Activated CD4-positive, CD25-positive, alpha-beta regulatory T cell treated with anti-CD3 and anti-CD28 coated beads, Interleukin-2, amount 50 U/mL, for 16 hours (primary cell): ENCODE measurements around the gene EIF3B.
A peak's percentile ranks its signal among the peaks of the same experiment; 100 is the strongest.
"Not testable (repeated sequence)": the region's sequence is repeated elsewhere in the genome, so short reads cannot be mapped to it uniquely, and the experiment has no call there.

Source experiments
- DNase-seq: peaks from one replicate; pipeline ENCODE4 v3.0.0-alpha.2; 2020; ENCODE audit warnings: low read depth, low spot score

The EIF3B gene

DNA sequence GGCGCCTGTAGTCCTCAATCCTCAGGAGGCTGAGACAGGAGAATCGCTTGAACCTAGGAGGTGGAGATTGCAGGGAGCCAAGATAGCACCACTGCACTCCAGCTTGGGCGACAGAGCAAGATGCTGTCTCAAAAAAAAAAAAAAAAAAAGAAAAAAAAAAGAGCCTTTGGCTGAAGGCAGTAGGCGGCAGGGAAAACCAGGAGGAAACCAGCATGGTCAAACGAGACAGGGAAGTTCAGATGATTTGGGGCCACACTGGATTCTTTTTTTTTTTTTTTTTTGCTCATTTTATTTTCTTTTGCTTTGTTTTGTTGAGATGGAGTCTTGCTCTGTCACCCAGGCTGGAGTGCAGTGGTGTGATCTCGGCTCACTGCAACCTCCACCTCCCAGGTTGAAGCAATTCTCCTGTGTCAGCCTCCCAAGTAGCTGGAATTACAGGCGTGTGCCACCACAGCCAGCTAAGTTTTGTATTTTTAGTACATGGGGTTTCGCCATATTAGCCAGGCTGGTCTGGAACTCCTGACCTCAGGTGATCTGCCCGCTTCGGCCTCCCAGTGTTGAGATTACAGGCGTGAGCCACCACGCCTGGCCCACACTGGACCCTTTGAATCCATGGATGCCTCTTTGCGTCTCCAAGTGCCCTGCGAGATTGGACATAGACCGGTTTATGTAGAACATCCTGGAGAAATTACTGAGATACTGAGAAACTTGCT lies 7.1 kb upstream of the EIF3B start:
- DNase-seq, result not testable (repeated sequence)

DNA sequence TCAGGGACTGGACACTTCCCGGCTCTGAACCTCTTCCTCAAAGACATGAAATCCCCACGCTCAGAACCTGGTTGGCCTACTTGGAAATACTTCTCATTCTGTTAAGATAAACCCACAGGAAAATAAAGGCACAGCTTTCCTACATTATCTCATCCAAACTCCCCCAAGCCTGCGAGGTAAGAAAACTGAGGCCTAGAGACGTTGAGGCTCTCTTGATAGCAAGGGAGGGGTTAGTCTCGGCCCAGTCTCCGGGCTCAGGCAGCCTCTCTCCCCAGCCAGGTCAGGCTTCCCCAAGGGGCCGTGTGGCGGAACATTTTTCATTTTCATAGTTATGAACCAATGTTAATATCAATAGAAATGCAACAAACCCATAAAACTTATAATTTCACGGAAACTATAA lies 4.6 kb upstream of the EIF3B start:
- DNase-seq, result no peak

DNA sequence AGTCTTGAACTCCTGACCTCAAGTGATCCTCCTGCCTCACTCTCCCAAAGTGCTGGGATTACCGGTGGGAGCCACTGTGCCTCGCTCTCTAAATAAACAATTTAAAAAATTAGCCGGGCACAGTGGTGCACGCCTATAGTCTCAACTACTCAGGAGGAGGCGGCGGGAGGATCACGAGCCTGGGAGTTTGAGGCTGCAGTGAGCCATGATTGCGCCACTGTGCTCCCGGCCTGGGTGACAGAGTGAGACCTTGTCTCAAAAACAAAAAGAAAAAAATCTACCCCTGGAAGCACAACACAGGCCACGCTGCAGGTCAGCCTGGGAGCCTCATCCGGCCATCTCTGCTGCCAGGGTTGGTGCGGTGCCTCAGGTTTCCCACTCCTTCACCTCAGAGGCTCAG lies 3.8 kb upstream of the EIF3B start:
- no peak for DNase-seq

DNA sequence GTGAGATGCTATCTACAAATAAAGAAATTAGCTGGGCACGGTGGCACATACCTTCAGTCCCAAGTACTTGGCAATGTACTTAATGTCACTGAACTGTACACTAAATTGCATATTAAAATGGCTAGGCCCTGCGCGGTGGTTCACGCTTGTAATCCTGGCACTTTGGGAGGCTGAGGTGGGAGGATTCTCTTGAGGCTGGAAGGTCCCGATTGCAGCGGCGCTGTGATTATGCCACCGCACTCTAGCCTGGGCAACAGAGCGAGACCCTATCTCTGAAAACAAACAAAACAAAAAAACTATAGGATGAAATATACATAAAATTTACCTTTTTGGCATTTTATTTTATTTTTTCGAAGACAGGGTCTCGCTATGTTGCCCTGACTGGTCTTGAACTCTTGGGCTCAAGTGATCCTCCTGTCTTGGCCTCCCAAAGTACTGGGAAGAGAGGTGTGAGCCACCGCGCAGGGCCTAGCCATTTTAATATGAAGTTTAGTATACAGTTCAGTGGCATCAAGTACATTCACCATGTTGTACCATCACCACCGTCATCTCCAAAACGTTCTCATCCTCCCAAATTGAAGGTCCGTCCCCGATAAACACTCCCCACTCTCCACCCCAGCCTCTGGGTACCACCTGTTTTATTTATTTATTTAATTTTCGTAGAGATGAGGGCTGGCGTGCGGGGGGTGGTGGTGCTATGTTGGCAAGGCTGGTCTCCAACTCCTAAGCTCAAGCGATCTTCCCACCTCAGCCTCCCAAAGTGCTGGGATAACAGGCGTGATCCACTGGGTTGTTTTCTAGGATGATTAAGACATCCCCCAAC lies 1.3 kb upstream of the EIF3B start:
- DNase-seq, result no peak

DNA sequence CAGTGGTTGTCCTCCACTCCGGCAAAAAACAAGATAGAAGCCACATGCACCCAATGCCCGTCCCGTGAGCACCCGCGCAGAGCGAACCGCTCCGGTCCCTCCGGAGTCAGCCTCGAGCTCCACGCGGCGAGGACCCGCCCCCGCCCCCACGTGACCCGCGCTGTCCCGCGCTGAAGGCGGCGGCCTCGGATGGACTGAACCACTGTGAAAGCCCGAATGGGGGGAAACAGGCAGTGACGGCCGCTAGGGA lies 766 bp upstream of the EIF3B start:
- DNase-seq, result peak; percentile 83

DNA sequence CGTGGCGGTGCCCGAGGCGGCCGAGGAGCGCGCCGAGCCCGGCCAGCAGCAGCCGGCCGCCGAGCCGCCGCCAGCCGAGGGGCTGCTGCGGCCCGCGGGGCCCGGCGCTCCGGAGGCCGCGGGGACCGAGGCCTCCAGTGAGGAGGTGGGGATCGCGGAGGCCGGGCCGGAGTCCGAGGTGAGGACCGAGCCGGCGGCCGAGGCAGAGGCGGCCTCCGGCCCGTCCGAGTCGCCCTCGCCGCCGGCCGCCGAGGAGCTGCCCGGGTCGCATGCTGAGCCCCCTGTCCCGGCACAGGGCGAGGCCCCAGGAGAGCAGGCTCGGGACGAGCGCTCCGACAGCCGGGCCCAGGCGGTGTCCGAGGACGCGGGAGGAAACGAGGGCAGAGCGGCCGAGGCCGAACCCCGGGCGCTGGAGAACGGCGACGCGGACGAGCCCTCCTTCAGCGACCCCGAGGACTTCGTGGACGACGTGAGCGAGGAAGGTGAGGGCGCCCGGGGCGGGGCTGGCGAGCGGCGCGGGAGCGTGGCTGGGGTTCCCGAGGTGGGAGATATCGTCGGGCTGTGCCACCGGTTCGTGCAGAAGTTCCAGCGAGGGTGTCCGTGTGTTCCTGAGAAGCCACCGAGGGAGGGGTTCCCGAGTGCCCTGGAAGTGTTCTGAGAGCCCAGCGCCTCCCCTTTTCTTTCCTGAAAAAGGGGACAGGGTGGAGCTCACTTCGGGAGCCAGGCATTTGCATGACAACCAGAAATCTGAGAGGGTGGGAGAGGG lies 495 bp downstream of the EIF3B start:
- DNase-seq, result no peak

DNA sequence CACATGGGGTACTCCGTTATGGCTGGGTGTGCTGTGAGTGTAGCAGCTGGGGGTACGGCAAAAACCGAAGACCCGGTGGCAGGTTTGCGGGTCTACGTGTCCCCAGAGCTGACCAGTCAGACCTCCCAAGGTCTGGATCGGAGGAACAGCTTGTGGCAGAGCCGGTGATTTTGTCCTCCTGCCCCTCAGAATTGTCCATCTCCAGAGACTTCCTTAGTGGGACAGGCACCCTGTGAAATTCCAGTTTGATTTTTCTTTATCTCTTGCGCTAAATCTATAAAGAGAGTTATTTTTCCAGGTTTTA lies 1.0 kb downstream of the EIF3B start:
- DNase-seq, result no peak

DNA sequence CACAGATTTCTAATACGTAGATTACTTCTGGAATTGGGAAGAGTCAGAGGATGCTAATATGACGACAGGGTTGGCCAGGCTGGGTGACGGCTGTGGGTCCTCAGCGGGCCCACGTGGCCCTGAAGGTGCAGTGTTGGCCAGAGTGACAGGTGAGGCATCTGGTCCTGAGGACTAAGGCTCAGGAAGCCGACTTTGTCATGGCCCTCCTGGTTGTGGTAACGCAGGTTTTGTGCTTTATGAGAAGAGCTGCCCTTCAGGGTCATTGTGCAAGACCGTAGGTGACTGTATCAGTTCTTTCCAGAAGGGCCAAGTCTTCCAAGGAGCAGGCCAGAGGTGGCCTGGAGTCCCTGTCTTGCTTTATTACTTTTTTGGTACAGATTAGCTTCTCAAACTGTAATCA lies 2.5 kb downstream of the EIF3B start:
- no peak for DNase-seq

DNA sequence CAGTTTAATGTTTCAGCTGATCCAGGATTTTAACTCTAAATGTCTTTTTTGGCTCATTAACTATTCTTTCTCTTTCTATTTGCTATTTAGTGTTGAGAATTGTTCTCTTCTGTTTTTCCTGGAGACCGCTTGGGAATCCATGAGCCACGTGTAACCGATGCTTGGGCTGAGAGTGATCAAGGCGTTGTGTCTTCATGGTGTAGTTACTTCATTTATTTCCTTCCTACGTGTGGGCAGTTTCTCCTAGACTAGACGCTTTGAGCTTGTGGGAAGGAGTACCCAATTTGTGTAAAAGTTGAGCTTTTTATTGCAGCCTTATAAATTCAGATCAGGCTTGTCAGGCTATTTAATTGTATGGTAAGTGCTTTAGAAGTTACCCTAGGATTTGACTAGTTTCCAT lies 2.9 kb downstream of the EIF3B start:
- DNase-seq, result no peak

DNA sequence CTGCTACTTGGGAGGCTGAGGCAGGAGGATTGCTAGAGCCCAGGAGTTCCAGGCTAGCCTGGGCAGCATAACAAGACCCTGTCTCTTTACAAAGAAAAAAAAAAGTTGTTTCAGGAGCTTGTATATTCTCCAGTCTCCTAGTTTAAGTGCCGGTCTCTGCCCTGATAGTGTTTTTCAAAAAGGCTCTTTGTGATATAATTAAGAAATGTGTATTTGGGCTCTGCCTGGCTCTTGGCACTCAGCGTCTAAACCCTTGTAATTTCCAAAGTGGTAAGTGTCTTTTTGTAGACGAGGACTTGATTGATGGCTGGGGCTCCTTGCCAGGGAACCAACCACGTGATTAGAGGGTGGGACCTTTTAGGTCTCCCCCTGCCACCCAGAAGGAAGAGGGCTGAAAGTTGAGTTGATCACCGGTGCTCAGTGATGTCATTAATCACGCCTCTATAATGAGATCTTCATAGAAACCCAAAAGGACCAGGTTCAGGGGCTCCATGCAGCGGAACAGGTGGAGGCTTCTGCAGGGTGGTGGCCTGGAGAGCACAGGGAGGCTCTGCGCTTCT lies 4.4 kb downstream of the EIF3B start:
- no peak for DNase-seq

DNA sequence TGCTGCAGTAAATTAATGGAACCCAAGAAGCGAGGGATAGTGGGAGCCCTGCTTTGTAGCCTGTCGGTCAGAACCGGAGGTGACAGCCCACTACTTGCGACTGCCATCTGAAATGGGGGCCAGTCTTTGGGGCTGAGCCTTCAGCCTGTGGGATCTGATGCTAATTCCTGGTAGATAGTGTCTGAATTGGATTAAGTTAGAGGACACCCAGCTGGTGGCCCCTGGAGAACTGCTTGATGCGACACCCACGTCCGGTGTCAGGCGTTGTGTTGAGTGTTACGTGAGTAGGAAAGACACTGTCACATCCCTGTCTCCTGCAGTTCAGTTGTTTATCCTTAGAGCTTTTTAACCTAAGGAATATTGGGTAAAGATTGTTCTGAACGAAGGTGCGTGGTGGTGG lies 5.0 kb downstream of the EIF3B start:
- DNase-seq, result no peak

DNA sequence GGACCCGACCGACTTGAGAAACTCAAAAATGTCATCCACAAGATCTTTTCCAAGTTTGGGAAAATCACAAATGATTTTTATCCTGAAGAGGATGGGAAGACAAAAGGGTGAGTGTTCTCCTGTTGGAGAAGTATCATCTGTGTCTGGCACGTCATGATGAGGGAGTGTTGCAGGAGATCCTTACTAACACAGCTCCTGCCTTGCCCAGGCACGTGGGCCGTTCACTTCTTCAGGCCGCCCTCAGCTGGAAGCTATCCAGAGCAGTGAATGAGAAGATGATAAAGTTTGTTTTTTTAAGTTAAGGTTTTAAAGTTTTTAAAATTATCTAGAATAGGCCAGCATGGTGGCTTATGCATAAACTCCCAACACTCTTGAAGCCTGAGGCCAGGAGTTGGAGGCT lies 6.2 kb downstream of the EIF3B start:
- DNase-seq, result no peak

DNA sequence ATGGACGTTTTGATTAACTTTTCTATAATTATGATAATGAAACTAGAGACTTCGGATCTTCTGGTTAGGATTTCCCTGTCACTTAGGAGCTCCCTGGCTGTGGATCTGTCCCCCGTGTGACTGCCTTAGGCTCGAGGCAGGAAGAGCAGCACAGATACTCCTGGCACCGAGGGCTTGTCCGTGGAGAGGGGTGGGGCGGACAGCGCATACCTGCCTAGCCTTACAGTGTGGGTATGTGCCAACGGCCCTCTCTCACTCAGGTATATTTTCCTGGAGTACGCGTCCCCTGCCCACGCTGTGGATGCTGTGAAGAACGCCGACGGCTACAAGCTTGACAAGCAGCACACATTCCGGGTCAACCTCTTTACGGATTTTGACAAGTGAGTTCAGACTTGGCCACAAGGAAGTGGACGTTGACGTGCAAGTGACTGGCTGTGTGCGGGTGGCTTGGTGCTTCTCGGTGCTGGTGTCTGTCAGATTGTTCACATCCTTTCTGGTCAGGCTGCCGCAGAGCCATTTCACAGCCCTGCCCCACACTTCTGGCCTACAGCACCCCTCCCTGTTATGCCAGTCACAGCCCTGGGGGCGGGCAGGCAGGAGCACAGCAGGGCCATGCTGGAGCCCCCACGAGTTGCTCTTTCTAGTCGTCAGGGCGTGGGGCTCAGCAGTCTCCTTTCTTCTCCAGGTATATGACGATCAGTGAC lies 7.9 kb downstream of the EIF3B start:
- no peak for DNase-seq

DNA sequence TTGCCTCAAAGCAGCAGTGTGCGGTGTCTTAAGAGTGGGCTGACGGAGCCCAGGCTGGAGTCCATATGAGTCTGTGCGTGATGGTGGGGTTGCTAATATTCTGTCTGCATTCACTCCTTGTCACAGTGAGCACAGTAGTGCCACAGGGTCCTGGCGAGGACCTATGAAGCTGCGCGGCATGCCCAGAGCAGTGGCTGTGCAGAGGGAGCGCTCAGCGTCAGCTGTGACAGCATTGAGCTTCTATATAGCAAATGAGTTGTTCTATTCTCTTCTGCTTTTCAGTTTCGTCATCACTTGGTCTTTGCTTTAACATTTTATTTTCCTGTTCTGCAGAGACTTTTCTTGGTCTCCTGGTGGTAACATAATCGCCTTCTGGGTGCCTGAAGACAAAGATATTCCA lies 14.5 kb downstream of the EIF3B start:
- no peak for DNase-seq

DNA sequence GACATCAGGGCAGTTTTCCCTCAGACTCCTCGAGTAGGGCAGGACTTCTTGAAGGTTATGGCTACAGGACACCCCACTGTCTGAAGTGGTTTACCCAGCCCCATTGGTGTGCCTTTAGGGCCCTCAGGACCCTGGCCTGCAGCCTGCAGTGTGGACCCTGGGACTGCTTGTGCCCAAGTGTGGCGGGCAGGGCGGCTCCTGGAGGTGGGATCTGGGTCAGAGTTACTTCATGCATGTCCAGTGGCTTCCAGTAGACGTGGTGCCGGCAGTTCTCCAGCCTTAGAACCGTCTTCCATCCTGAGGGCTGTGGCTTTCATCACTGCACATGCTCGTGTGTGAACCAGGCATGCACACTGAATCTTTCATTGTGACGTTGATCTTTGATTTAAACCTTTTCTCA lies 16.7 kb downstream of the EIF3B start:
- DNase-seq, result no peak

DNA sequence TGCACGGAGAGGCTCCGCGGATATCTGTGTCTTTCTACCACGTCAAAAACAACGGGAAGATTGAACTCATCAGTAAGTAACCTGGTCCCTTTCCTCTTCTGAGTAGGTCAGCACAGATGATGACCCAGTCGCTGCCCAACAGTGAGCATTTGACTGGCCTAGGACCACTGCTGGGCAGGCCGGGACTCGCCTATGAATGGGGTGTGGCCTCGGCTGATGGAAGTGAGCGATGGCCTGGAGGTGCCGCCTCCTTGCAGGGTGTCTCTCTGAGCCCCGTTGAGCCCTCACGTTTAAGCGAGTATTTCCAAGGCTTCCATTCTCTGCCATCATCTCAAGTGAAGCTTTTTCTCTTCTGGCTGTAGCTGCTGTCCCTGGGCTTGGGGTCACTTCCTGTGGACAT lies 18.1 kb downstream of the EIF3B start:
- no peak for DNase-seq

DNA sequence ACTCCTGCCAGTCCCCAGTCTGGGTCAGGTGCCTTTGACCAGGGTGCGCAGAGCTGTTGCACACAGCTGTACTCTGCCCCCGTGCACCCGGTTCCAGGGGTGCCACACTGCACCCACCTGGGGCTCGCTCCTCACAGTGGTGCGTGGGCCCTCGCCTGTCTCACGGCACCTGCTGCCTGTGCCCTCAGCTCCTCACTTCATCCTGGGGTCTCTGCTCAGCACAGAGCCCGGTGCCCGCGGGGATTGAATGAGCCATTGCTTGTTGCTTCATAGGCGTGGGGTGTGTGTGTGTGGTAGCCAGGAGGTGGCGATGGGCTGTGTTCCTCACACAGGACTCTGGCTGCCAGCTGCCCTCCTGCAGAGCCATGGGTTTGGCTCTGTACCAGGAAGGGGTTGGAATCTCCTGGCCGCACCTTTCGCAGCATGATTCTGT lies 18.5 kb downstream of the EIF3B start:
- DNase-seq, result no peak

DNA sequence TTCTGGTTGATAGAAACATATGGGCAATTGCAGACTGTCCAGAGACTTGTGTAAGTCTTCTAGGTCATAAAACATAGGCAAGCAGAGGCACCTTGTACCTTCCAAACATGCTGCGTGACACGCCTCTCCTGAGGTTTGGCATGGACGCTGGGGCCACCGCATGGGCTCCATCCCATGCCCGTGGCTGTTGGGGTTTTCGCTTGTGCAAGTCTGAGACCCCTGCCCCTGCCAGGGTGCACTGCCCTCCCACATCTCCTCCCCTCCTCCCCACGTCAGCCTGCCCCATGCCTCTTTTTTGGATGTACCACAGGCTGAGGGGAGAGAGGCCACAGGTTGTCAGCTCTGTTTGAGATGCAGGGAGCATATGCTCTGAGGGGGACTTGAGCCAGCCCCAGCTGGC lies 19.0 kb downstream of the EIF3B start:
- no peak for DNase-seq

DNA sequence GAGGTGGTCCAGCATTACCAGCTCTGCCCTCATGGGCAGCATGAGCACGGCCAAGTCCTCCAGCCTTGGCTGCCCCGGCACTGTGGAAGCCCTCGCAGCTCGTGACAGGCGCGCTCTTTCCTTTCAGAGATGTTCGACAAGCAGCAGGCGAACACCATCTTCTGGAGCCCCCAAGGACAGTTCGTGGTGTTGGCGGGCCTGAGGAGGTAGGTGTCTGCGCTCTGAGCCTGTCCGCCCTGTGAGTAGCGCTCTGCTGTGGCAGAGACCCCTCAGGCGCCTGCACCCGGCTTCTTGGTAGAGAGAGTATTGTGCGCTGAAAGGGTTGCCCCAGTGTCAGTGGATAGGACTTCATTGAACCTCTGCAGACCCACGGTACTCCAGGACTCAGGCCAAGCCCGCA lies 19.8 kb downstream of the EIF3B start:
- no peak for DNase-seq

DNA sequence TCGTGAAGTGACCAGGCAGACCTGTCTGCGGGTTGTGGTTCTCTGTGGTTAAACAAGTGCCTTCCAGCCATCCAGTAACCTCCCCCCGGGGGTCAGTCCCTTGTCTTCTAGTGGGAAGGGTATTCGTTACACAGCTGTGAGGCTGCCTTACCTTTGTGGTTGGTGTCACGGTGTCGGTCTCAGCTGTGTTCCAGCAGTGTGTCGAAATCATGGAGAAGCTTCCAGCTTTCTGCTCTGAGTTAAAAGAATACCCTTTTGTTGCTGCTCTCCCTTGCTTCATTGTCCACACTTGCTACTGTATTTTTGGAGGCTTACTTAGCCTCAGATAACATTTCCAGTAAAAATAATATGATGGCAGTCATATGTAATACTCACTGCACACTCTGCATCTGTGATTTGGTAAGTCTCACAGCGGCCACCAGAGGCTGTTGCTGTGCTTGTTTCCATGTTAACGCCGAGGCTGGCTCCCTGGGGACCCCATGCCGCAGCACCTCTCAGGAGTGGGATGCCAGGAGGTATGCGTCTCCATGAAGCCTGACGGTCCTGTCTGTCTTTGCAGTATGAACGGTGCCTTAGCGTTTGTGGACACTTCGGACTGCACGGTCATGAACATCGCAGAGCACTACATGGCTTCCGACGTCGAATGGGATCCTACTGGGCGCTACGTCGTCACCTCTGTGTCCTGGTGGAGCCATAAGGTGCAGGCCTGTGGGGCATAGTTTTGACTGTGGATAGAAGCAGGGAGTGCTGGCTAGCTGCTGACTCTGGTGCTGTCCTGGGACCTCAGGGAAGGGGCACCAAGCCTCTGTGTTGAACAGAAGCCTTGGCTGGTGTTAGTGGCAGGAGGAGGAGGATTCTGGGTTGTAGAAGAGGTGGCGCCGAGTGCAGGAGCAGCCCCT lies 20.5 kb downstream of the EIF3B start:
- no peak for DNase-seq
